H1 (cell line): Measurements from ENCODE around the gene SLX1A.

Source experiments
- CBX8 ChIP-seq: fragments of 300-800, 300-1000 bp; sonication (generic); IDR thresholded peaks from 2 replicates; pipeline ENCODE4 v1.7.1; 2016; ENCODE audit warnings: low read depth, low read length, borderline replicate concordance
- CTCF ChIP-seq, 3 experiments: IDR thresholded peaks; 1 replicate in 2 of 3; 2 replicates in 1 of 3; pipeline versions ENCODE4 v1.5.1 to v1.6.1; 2011; ENCODE audit warnings: low read length in 3 of 3, mild to moderate bottlenecking in 3 of 3, inconsistent platforms in 2 of 3, low read depth in 1 of 3, moderate library complexity in 1 of 3; ENCODE audit not compliant: insufficient read depth in 1 of 3; ENCODE audit errors: control extremely low read depth in 1 of 3
- EP300 ChIP-seq, 2 experiments: IDR thresholded peaks; 1 replicate in 1 of 2; 2 replicates in 1 of 2; pipeline ENCODE4 v1.6.1; 2011 to 2012; ENCODE audit warnings: low read depth in 2 of 2, low read length in 2 of 2, mild to moderate bottlenecking in 2 of 2, borderline replicate concordance in 1 of 2, inconsistent platforms in 1 of 2, moderate library complexity in 1 of 2
- GABPA ChIP-seq: IDR thresholded peaks from 2 replicates; pipeline ENCODE4 v1.6.1; 2011; ENCODE audit warnings: mild to moderate bottlenecking, low read length, moderate library complexity, borderline replicate concordance; ENCODE audit not compliant: insufficient read depth
- POLR2A ChIP-seq, 2 experiments: IDR thresholded peaks; 1 replicate in 1 of 2; 2 replicates in 1 of 2; pipeline ENCODE4 v1.6.1; 2011; ENCODE audit warnings: low read depth in 2 of 2, low read length in 2 of 2, mild to moderate bottlenecking in 2 of 2; ENCODE audit errors: control extremely low read depth in 1 of 2
- RFX5 ChIP-seq: IDR thresholded peaks from 2 replicates; pipeline ENCODE4 v1.6.1; 2011; ENCODE audit warnings: low read depth, low read length, improper control_type of control experiment, borderline replicate concordance
- SP1 ChIP-seq: IDR thresholded peaks from 2 replicates; pipeline ENCODE4 v1.6.1; 2011; ENCODE audit warnings: low read depth, low read length
- TF ChIP-seq, protein P1 (sequence below): IDR thresholded peaks from 2 replicates; pipeline ENCODE4 v1.6.1; 2012; ENCODE audit warnings: inconsistent platforms
- TF ChIP-seq, protein P2 (sequence below): fragments of 300-600 bp; sonication (generic); IDR thresholded peaks from 2 replicates; pipeline ENCODE4 v1.7.1; 2012; ENCODE audit warnings: low read length, moderate library complexity, mild to moderate bottlenecking, inconsistent platforms; ENCODE audit not compliant: insufficient replicate concordance

DNA sequence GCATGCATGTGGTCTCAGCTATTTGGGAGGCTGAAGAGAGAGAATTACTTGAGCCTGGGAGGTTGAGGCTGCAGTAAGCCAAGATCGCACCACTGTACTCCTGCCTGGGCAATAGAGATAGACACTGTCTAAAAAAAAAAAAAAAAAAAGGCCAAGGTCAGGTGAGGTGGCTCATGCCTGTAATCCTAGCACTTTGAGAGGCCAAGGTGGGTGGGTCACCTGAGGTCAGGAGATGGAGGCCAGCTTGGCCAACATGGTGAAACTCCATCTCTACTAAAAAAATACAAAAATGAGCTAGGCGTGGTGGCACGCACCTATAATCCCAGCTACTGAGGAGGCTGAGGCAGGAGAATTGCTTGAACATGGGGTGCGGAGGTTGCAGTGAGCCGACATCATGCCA, 38.5 kb upstream of the SLX1A start:
- TF ChIP-seq CBX8 = no peak
- no peak for TF ChIP-seq CTCF (IDR thresholded peaks at IDR 0.05; ENCODE audit: control extremely low read depth in 1 of 3, insufficient read depth in 1 of 3, low read depth in 1 of 3, low read length in 3 of 3)
- TF ChIP-seq, protein P1, sequence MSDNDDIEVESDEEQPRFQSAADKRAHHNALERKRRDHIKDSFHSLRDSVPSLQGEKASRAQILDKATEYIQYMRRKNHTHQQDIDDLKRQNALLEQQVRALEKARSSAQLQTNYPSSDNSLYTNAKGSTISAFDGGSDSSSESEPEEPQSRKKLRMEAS = no peak
- TF ChIP-seq EP300 (IDR thresholded peaks at IDR 0.05; ENCODE audit: borderline replicate concordance in 1 of 2, low read depth in 2 of 2, low read length in 2 of 2) = no peak
- TF ChIP-seq RFX5 = no peak
- TF ChIP-seq, protein P2, sequence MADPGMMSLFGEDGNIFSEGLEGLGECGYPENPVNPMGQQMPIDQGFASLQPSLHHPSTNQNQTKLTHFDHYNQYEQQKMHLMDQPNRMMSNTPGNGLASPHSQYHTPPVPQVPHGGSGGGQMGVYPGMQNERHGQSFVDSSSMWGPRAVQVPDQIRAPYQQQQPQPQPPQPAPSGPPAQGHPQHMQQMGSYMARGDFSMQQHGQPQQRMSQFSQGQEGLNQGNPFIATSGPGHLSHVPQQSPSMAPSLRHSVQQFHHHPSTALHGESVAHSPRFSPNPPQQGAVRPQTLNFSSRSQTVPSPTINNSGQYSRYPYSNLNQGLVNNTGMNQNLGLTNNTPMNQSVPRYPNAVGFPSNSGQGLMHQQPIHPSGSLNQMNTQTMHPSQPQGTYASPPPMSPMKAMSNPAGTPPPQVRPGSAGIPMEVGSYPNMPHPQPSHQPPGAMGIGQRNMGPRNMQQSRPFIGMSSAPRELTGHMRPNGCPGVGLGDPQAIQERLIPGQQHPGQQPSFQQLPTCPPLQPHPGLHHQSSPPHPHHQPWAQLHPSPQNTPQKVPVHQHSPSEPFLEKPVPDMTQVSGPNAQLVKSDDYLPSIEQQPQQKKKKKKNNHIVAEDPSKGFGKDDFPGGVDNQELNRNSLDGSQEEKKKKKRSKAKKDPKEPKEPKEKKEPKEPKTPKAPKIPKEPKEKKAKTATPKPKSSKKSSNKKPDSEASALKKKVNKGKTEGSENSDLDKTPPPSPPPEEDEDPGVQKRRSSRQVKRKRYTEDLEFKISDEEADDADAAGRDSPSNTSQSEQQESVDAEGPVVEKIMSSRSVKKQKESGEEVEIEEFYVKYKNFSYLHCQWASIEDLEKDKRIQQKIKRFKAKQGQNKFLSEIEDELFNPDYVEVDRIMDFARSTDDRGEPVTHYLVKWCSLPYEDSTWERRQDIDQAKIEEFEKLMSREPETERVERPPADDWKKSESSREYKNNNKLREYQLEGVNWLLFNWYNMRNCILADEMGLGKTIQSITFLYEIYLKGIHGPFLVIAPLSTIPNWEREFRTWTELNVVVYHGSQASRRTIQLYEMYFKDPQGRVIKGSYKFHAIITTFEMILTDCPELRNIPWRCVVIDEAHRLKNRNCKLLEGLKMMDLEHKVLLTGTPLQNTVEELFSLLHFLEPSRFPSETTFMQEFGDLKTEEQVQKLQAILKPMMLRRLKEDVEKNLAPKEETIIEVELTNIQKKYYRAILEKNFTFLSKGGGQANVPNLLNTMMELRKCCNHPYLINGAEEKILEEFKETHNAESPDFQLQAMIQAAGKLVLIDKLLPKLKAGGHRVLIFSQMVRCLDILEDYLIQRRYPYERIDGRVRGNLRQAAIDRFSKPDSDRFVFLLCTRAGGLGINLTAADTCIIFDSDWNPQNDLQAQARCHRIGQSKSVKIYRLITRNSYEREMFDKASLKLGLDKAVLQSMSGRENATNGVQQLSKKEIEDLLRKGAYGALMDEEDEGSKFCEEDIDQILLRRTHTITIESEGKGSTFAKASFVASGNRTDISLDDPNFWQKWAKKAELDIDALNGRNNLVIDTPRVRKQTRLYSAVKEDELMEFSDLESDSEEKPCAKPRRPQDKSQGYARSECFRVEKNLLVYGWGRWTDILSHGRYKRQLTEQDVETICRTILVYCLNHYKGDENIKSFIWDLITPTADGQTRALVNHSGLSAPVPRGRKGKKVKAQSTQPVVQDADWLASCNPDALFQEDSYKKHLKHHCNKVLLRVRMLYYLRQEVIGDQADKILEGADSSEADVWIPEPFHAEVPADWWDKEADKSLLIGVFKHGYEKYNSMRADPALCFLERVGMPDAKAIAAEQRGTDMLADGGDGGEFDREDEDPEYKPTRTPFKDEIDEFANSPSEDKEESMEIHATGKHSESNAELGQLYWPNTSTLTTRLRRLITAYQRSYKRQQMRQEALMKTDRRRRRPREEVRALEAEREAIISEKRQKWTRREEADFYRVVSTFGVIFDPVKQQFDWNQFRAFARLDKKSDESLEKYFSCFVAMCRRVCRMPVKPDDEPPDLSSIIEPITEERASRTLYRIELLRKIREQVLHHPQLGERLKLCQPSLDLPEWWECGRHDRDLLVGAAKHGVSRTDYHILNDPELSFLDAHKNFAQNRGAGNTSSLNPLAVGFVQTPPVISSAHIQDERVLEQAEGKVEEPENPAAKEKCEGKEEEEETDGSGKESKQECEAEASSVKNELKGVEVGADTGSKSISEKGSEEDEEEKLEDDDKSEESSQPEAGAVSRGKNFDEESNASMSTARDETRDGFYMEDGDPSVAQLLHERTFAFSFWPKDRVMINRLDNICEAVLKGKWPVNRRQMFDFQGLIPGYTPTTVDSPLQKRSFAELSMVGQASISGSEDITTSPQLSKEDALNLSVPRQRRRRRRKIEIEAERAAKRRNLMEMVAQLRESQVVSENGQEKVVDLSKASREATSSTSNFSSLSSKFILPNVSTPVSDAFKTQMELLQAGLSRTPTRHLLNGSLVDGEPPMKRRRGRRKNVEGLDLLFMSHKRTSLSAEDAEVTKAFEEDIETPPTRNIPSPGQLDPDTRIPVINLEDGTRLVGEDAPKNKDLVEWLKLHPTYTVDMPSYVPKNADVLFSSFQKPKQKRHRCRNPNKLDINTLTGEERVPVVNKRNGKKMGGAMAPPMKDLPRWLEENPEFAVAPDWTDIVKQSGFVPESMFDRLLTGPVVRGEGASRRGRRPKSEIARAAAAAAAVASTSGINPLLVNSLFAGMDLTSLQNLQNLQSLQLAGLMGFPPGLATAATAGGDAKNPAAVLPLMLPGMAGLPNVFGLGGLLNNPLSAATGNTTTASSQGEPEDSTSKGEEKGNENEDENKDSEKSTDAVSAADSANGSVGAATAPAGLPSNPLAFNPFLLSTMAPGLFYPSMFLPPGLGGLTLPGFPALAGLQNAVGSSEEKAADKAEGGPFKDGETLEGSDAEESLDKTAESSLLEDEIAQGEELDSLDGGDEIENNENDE = no peak
- no peak for TF ChIP-seq POLR2A (IDR thresholded peaks at IDR 0.05; ENCODE audit: control extremely low read depth in 1 of 2, low read depth in 2 of 2, low read length in 2 of 2)
- no peak for TF ChIP-seq SP1
- no peak for TF ChIP-seq GABPA
